Esophagus muscularis mucosa (tissue), 4 donors: ENCODE measurements around the gene PARK7. TPM values are rescaled to one million over a fixed set of nuclear protein-coding genes. Genes with fewer than 3 reads are reported as not detected.

Experiments
- DNase-seq: peaks from one replicate; pipeline ENCODE4 v3.0.0-alpha.2; 2017; ENCODE audit errors: extremely low spot score
- H3K27ac ChIP-seq, 4 donors: fragments of 200-600 bp; sonication (generic); replicated peaks in 1 of 4; 1 replicate in 3 of 4; 2 replicates in 1 of 4; pipeline ENCODE4 v1.5.1; 2016 to 2019; ENCODE audit warnings: mild to moderate bottlenecking in 1 of 4
- H3K27me3 ChIP-seq, 4 donors: fragments of 200-600 bp; sonication (generic); one replicate each; pipeline versions ENCODE4 v1.5.1 to v1.6.0; 2016 to 2019
- H3K36me3 ChIP-seq, 4 donors: fragments of 200-600 bp; sonication (generic); one replicate each; pipeline ENCODE4 v1.5.1; 2016 to 2019
- H3K4me1 ChIP-seq, 4 donors: fragments of 200-600 bp; sonication (generic); one replicate each; pipeline ENCODE4 v1.5.1; 2016 to 2019
- H3K4me3 ChIP-seq, 4 donors: fragments of 200-600 bp; sonication (generic); 1 replicate in 2 of 4; 2 replicates in 2 of 4; pipeline ENCODE4 v1.5.1; 2016 to 2019; ENCODE audit warnings: mild to moderate bottlenecking in 4 of 4, moderate library complexity in 1 of 4
- H3K9me3 ChIP-seq, 4 donors: fragments of 200-600 bp; sonication (generic); 1 replicate in 3 of 4; 2 replicates in 1 of 4; pipeline ENCODE4 v1.5.1; 2016 to 2019
- EP300 ChIP-seq: sonication (generic); formaldehyde crosslinking; IDR thresholded peaks from one replicate; pipeline ENCODE4 v1.6.1; 2017; ENCODE audit warnings: antibody characterized with exemption
- POLR2A ChIP-seq: fragments of 450-650 bp; IDR thresholded peaks from one replicate; pipeline ENCODE4 v1.6.1; 2017; ENCODE audit warnings: antibody characterized with exemption, moderate library complexity, mild to moderate bottlenecking, low read depth
- POLR2AphosphoS5 ChIP-seq, 2 donors: sonication (generic); formaldehyde crosslinking; IDR thresholded peaks; one replicate each; pipeline ENCODE4 v1.6.1; 2017; ENCODE audit warnings: antibody characterized with exemption in 2 of 2
- WGBS: methylation state at CpG from one replicate; pipeline ENCODE4 v1.1.5; 2018; 5-methylcytosine and 5-hydroxymethylcytosine counted together
- intact Hi-C: fragments of 100-400 bp; cut with DNase I; formaldehyde crosslinking; loops from one replicate; pipeline ENCODE4 v1.15.1; 2023
- total RNA-seq, 4 donors: library from RNA; depleted of rRNA; stranded (reverse); fragments of >200 nt; gene quantifications; one replicate each; pipeline versions ENCODE4 v1.1.0 to v1.2.1, GENCODE V29; 2016
- TF ChIP-seq, protein P1 (sequence below), 3 experiments: fragments of 200-600 bp in 2 of 3; fragments of 450-650 bp in 1 of 3; sonication (generic) in 2 of 3; IDR thresholded peaks; one replicate each; pipeline ENCODE4 v1.5.1; 2017 to 2019; ENCODE audit warnings: antibody characterized with exemption in 3 of 3, mild to moderate bottlenecking in 2 of 3, moderate library complexity in 1 of 3

PARK7 gene
- total RNA-seq, 4 donors from 2014 or later = 201 to 229 (median 212) TPM

DNA sequence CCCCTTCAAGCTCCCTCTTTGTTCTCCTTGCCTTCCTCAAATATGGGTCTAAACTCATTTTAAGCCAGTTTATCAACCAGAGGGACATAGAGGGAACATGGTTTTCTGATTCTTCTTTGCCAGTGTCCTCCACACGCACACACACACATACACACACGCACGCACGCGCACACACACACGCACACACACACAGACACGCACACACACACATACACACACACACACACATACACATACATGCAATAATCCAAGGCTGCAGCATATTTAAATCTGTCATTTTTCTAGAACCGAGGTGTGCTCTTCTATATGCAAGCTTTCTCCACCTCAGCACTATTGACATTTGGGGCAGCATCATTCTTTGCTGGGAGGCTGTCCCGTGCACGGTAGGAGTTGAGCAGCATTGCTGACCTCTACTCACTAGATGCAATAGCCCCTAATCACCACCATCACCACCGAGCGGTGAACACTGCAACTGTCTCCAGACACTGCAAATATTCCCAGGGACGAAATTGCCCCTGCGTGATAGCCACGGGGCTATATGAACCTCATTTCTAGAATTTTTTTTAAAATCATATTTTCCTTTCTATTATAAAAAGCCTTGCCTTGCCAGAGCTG is 28.9 kb upstream of the PARK7 start:
- intact Hi-C loops = no loop called here
- peaks cover 0 to 66% (median 0%) of the 10 kb centered on the region in 4 donors for H3K27me3 ChIP-seq
- no peak overlapping the region for H3K27ac ChIP-seq
- no peak for TF ChIP-seq POLR2A
- no peak for TF ChIP-seq EP300
- TF ChIP-seq, protein P1, sequence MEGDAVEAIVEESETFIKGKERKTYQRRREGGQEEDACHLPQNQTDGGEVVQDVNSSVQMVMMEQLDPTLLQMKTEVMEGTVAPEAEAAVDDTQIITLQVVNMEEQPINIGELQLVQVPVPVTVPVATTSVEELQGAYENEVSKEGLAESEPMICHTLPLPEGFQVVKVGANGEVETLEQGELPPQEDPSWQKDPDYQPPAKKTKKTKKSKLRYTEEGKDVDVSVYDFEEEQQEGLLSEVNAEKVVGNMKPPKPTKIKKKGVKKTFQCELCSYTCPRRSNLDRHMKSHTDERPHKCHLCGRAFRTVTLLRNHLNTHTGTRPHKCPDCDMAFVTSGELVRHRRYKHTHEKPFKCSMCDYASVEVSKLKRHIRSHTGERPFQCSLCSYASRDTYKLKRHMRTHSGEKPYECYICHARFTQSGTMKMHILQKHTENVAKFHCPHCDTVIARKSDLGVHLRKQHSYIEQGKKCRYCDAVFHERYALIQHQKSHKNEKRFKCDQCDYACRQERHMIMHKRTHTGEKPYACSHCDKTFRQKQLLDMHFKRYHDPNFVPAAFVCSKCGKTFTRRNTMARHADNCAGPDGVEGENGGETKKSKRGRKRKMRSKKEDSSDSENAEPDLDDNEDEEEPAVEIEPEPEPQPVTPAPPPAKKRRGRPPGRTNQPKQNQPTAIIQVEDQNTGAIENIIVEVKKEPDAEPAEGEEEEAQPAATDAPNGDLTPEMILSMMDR (IDR thresholded peaks at IDR 0.05) = no peak
- TF ChIP-seq POLR2AphosphoS5 (IDR thresholded peaks at IDR 0.05) = no peak
- no peaks in the 10 kb centered on the region for H3K4me1 ChIP-seq
- DNase-seq = no peak
- no peaks in the 10 kb centered on the region for H3K36me3 ChIP-seq
- WGBS = 76% methylated on average over 15 of the region's 15 CpGs
- no peaks in the 10 kb centered on the region for H3K9me3 ChIP-seq
- H3K4me3 ChIP-seq = no peak overlapping the region

DNA sequence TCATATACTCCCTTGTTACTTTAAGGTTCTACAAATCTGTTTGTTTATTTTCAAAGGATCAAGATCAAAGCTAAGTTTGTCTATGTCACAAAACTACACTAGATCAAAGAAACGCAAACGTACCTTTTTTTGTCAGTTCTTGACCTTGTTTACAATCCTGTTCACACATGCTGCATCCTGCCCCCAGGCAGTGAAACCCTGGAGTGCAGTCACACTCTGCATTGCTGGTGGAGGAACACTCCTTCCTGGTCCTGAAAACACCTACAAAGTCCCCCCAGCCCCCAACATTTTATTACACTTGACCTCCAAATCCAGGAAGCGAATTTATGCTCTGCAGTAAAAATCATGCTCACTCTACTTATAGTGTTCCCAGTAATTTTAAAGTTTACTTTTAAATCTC is 23.4 kb upstream of the PARK7 start:
- no peaks in the 10 kb centered on the region for H3K9me3 ChIP-seq
- WGBS = 62% methylated on average over 3 of the region's 3 CpGs
- intact Hi-C loops = no loop called here
- H3K27me3 ChIP-seq = peaks cover 0 to 47% (median 0%) of the 10 kb centered on the region in 4 donors
- no peaks in the 10 kb centered on the region for H3K36me3 ChIP-seq
- no peak overlapping the region for H3K4me3 ChIP-seq
- H3K4me1 ChIP-seq = peaks cover 10 to 17% (median 13%) of the 10 kb centered on the region in 4 donors
- no peak overlapping the region for H3K27ac ChIP-seq
- DNase-seq = no peak
- no peak for TF ChIP-seq POLR2AphosphoS5 (IDR thresholded peaks at IDR 0.05)
- no peak for TF ChIP-seq EP300
- TF ChIP-seq POLR2A = no peak
- TF ChIP-seq, protein P1 (IDR thresholded peaks at IDR 0.05) = no peak

- peaks cover 10 to 17% (median 13%) of the 10 kb centered on the region in 4 donors for H3K4me1 ChIP-seq
- H3K4me3 ChIP-seq = no peak overlapping the region
- no peak for TF ChIP-seq EP300
- TF ChIP-seq, protein P1 (IDR thresholded peaks at IDR 0.05) = no peak
- TF ChIP-seq POLR2AphosphoS5 (IDR thresholded peaks at IDR 0.05) = no peak
- no peak for TF ChIP-seq POLR2A
- H3K27ac ChIP-seq = no peak overlapping the region
- no peaks in the 10 kb centered on the region for H3K9me3 ChIP-seq
- H3K27me3 ChIP-seq = peaks cover 0 to 32% (median 0%) of the 10 kb centered on the region in 4 donors
- 62% methylated on average over 3 of the region's 3 CpGs for WGBS
- intact Hi-C loops = no loop called here
- H3K36me3 ChIP-seq = no peaks in the 10 kb centered on the region
- DNase-seq = no peak
Measured at GRCh38 chr1:7940034-7940433, 21.5 kb upstream of the PARK7 start.

DNA sequence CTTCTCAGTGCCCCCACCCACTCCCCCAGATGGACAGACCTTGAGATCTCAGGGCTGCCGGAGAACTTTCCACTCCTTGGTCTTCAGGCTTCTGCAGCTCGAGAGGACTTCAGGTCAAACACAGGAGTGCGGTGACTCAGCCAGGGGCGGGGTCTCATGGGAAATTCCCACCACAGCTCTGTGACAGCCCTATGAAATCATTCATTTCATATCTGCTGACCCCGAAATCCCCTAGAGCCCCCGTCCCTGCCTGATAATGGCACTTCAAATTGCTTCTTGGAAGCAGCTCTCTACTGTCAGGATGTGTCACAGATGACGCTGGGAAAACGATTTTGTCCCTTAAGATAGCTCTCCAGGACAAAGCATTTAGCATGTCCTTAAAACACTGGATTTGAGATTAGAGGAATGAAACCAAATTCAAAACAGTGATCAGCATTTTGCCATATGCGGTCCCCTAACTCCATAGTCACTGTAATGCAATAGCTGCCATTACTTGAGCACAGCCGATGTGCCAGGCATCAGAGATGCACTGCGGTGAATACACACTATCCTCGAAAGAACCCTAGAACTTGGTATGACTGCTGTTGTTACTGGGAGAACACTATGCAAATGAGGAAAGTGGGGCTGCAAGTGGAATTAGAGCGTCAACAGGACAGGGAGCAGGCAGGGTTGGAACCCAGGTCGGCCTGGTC is 20.6 kb upstream of the PARK7 start, which contains the start of gene TNFRSF9:
Gene TNFRSF9, minus strand, starts transcription at position 95 of the 692 bp plus-strand sequence. CDS start 845 bp downstream, outside the sequence.
- DNase-seq = no peak
- intact Hi-C loops = no loop called here
- H3K27me3 ChIP-seq = peaks cover 0 to 25% (median 0%) of the 10 kb centered on the region in 4 donors
- WGBS = 64% methylated on average over 14 of the region's 14 CpGs
- peaks cover 10 to 17% (median 13%) of the 10 kb centered on the region in 4 donors for H3K4me1 ChIP-seq
- no peak for TF ChIP-seq EP300
- no peak for TF ChIP-seq POLR2AphosphoS5 (IDR thresholded peaks at IDR 0.05)
- TF ChIP-seq POLR2A = no peak
- TF ChIP-seq, protein P1 (IDR thresholded peaks at IDR 0.05) = no peak
- no peak within 1 kb of the TSS for H3K27ac ChIP-seq
- no peaks in the 10 kb centered on the region for H3K9me3 ChIP-seq
- H3K4me3 ChIP-seq = no peak within 1 kb of the TSS
- no peaks in the 10 kb centered on the region for H3K36me3 ChIP-seq
